GM12891 (cell line): ENCODE data around the gene RFLNA.

Experiments used
- POLR2A ChIP-seq: IDR thresholded peaks from 2 replicates; pipeline ENCODE4 v1.6.1; 2011; ENCODE audit warnings: low read depth, low read length, control low read depth
- POLR2AphosphoS5 ChIP-seq: IDR thresholded peaks from 2 replicates; pipeline ENCODE4 v1.6.1; 2011; ENCODE audit warnings: low read depth, low read length, control low read depth
- POU2F2 ChIP-seq: IDR thresholded peaks from 2 replicates; pipeline ENCODE4 v1.6.1; 2011; ENCODE audit warnings: low read depth, mild to moderate bottlenecking, control low read depth, low read length, moderate library complexity
- SPI1 ChIP-seq: IDR thresholded peaks from 2 replicates; pipeline ENCODE4 v1.6.1; 2011; ENCODE audit warnings: low read depth, low read length, control low read depth
- TAF1 ChIP-seq: IDR thresholded peaks from 2 replicates; pipeline ENCODE4 v1.6.1; 2011; ENCODE audit warnings: low read depth, low read length, control low read depth

DNA sequence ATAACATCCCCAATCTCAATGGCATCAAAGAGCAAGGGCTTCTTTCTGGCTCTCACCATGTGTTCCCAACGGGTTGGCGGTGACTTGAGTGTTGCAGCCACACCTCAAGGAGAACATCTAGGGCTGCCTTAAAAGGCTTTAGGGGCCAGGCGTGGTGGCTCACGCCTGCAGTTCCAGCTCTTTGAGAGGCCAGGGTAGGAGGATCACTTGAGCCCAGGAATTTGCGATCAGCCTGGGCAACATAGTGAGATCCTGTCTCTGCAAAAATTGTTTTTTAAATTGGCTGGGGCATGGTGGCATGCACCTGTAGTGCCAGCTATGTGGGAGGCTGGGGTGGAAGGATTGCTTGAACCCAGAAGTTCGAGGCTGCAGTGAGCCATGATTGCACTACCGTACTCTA is 14.9 kb downstream of the RFLNA start:
- TF ChIP-seq POLR2A = no peak
- TF ChIP-seq POLR2AphosphoS5 = no peak
- no peak for TF ChIP-seq TAF1
- no peak for TF ChIP-seq SPI1
- no peak for TF ChIP-seq POU2F2
